GM18868 (cell line): ENCODE results near the gene SYCP2L.
"Not testable (repeated sequence)": the region's sequence is repeated elsewhere in the genome, so short reads cannot be mapped to it uniquely, and the experiment has no call there.

Experiments
- ATAC-seq: cut with Tn5 transposase; IDR thresholded peaks from one replicate; pipeline ENCODE4 v1.9.1; 2021; ENCODE audit warnings: mild to moderate bottlenecking, moderate library complexity; ENCODE audit not compliant: unreplicated experiment

Gene SYCP2L

DNA sequence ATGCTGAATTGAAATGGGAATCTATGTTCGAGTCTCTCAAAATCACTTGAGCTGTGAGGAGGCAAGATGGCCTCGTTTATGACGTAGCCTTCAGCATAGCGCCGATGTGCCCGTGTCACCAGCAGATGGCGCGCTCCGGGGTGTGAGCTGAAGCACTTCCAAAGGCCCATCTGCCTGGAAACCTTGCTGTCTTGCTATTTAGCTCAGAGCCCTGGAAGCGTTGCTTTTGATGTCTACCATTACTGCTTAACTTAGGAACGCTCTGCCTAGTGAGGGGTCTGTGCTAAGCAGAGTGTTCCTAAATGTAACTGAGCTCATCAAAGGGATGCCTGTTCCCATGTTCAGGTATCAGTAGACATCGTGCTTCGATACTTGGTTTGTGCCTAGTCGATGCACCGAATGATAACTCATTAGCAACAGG is 67.7 kb downstream of the SYCP2L start:
- peak; percentile 88 for ATAC-seq

- ATAC-seq, result no peak
Observed at GRCh38 chr6:10956776-10957175, 69.9 kb downstream of the SYCP2L start.

DNA sequence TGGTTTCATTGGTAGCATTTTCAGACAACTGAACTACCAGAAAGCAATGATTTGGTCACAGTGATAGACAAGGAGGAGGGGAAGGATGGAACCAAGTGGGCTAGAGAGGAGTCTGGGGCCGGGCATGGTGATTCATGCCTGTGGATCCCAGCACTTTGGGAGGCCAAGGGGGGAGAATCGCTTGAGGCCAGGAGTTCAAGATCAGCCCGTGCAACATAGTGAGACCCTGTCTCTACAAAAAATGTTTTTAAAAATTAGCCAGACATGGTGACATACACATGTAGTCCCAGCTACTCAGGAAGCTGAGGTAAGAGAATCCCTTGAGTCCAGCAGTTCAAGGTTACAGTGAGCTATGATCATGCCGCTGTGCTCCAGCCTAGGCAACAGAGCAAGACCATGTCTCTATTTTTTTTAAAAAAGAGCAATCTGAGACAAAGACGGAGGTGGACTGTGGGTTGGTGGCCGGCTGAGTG is 70.6 kb downstream of the SYCP2L start:
- no peak for ATAC-seq

DNA sequence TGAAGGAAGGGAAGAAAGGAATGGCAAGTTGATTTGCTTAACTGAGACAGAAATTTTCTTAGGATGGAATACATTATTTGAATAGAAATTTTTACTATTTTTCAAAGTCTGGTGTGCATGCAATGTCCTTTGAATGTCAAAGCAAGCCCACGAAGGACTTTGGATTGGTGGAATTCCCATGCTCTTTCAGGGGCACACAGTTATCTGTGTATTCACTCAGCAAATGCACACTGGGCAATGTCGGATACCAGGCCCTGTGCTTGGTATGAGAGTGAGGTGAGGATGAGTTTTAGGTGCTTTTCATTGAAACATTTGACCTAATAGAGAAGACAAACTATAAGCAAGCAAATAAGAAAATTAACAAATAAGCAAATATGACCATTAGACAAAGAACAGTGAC is 73.3 kb downstream of the SYCP2L start:
- ATAC-seq, result no peak

DNA sequence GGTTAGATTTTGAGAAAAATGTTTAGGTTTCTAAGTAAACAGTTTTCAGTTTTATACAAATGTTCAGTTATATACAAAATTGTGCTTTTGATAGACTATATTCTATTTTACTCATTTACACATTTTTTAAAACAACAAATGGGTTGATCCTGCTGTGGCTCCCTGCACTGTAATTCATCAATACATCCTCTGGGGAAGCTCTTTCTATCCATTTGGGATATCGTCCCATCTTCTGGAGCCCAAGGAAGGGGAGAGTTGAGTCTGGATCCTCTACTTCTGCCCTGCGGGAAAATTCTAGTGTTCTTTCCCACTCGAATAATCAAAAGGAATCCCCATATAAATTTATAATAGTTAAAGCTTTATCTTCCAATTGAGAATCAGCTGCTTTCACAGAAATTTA is 75.0 kb downstream of the SYCP2L start:
- no peak for ATAC-seq

GRCh38 chr6:10962673-10963072 is 75.8 kb downstream of the SYCP2L start:
- ATAC-seq, result peak; percentile 82

- no peak for ATAC-seq
Observed at GRCh38 chr6:10963113-10963512, 76.3 kb downstream of the SYCP2L start.

GRCh38 chr6:10964684-10965083 is 77.8 kb downstream of the SYCP2L start:
- ATAC-seq, result no peak

DNA sequence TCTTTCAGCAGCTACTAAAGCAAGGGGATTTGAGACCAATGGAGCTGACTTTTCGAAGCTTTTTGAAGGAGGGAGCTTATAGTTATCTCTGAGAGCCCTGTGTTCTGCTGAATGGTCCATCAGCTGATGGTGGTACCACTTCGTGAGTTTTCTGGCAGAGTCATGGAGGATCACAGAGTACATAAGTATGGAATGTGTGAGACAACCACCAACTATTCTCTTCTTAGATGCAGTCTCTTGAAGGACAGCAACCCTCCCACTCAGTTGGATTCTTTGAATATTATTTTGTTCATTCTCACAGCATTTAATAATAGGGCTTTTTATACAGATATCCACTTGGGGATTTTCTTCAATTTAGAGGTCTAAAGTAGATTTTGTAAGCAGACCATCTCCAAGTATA is 81.9 kb downstream of the SYCP2L start:
- ATAC-seq, result no peak

DNA sequence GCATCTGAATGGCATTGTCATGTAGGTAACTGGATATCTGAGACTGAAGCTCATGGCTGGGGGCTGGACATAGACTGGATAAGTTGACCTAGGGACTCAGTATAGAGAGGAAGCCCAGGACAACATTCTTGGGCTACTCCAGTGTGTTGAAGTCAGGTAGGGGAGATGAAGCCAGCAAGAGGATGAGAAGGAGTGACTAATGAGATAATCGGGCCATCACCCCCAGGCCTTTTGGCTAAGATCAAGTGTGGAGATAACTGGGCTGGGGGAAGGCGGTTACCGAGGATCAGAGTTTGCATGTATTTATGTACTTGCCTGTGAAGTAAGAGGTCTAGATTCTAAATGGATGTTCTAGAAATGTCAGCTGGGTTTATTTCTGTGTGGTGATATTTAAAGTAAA is 83.9 kb downstream of the SYCP2L start:
- ATAC-seq, result no peak

DNA sequence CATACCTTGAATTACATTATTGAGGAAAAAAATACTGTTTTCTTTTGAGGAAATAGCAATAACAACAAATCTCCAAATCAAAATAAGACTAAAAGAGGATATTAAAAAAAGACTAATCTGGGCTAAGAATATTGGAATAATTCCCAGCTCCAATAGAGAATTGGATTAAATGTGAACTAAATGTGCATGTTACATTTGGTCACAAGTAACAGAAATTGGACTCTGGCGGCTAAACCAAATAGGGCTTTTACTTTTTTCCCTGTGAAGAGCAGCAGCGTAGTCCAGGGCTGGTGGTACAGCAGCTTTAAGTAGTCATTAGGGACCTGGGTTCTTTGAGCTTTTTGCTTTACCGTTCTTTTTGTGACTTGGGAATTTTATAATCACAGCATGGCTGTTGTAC is 85.3 kb downstream of the SYCP2L start:
- ATAC-seq, result no peak

DNA sequence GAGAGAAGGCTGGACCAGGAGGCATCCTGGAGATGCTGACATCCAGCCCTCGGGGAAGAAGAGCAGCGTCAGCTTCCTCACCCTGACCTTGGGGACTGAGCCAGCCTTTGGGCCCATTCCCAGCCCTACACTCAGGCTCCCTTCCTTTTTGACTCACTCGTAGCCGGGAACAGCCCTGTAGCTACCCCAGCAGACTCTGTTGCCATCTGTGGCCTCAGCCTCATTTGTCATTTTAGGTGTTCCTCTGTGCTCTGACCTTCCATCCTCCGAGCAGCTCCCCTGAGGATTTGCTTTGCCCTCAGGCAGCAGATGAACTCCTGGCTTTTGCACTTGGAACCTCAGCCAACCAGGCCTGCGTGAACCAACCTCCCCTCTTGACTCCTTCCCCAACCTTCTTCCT is 89.7 kb downstream of the SYCP2L start:
- no peak for ATAC-seq

DNA sequence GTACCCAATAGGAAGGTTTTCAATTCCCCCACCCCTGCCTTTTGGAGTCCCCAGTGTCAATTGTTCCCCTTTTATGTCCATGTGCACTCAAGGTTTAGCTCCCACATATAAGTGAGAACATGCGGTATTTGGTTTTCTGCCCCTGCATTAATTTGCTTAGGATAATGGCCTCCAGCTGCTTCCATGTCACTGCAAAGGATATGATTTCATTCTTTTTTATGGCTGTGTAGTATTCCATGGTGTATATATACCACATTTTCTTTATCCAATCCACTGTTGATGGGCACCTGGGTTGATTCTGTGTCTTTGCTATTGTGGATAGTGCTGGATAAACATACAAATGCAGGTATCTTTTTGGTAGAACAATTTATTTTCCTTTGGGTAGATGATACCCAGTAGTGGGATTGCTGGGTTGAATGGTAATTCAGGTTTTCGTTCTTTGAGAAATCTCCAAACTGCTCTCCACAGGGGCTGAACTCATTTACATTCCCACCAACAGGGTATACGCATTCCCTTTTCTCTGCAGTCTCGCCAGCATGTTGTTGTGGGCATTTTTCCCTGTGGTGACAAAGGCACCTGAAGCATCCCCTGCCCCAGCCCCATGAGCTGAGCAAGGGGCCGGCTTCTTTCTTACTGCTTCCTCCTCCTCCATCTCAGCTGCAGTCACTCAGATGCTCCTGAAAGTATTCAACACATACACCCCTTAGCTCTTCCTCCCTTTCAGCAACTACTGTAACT is 90.5 kb downstream of the SYCP2L start:
- ATAC-seq, result no peak

- no peak for ATAC-seq
Observed at GRCh38 chr6:10979603-10980002, 92.8 kb downstream of the SYCP2L start.

- no peak for ATAC-seq
Observed at GRCh38 chr6:10981409-10981808, 94.6 kb downstream of the SYCP2L start.

GRCh38 chr6:10984959-10985358 is 98.1 kb downstream of the SYCP2L start:
- ATAC-seq, result not testable (repeated sequence)

DNA sequence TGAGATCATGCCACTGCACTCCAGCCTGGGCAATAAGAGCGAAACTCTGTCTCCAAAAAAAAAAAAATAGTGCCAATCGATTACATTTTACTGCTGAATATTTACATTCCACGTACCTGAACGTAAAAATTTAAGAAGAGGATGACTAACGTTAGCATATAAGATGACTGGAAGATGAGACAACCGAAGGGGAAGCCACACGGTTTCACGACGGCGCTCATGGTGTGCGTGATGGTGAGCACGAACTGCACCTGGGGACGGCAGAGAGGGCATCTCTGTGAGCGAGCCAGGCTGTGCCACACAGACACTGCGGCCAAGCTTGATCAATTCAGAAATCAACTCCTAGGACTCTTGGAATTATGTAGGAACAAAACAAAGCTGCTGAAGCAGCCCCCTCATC is 102.7 kb downstream of the SYCP2L start:
- ATAC-seq, result no peak

DNA sequence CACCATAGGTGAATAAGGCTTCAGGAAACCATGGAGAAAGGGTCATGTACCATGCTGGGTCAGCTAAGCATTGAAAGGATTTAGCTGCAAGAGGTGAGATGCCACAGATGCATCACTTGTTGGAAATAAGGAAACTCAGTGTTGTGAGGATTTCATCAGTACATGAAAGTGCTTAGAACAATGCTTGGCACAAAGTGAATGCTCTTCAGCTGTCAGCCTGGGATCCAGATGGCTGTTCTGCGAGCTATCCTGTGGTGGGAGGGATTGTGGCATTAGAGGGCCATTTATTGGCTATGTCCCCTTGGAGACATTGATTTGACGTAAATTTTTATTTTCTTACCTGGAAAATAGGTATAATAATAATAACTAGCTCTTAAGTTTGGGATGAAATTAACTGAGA is 104.3 kb downstream of the SYCP2L start:
- ATAC-seq, result no peak

GRCh38 chr6:10993896-10994295 is 107.0 kb downstream of the SYCP2L start:
- ATAC-seq, result no peak

DNA sequence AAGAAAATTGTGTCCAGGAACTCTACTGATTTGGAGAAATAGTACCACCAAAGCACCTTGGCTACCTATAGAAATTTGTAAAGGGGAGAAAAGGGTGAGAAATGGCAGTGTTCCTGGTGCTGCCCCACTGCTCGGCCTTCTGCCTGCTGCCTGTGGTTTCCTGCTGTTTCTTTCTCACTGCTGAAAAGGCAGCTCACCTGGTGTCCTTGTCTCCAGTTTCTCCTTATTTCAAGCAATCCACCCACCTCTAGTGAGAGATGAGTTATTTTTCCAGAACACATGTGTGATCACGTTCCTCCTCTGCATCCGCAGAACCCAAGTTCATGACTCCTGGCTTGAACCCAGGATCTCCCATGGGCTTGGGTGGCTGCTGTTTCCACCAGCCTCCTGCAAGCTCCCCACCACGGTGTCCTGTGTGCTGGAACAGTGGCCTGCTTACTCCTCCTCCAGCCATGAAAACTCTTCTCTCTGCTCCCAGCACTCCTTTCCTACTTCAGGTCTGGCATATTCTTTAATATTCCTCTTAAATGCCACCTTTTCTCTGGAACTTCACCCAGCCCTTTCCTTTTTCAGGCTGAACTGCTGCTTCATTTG is 108.4 kb downstream of the SYCP2L start:
- no peak for ATAC-seq

GRCh38 chr6:10999994-11000393 is 113.1 kb downstream of the SYCP2L start:
- no peak for ATAC-seq

- no peak for ATAC-seq
Observed at GRCh38 chr6:11002176-11002575, 115.3 kb downstream of the SYCP2L start.

GRCh38 chr6:11003297-11003696 is 116.4 kb downstream of the SYCP2L start:
- not testable (repeated sequence) for ATAC-seq
